HK-2 (cell line): ENCODE results near the gene SLC5A6.
"Not testable (repeated sequence)": the region's sequence is repeated elsewhere in the genome, so short reads cannot be mapped to it uniquely, and the experiment has no call there.

Source experiments
- DNase-seq: peaks from one replicate; pipeline ENCODE4 v3.0.0-alpha.2; 2018; ENCODE audit not compliant: unreplicated experiment

SLC5A6 gene

DNA sequence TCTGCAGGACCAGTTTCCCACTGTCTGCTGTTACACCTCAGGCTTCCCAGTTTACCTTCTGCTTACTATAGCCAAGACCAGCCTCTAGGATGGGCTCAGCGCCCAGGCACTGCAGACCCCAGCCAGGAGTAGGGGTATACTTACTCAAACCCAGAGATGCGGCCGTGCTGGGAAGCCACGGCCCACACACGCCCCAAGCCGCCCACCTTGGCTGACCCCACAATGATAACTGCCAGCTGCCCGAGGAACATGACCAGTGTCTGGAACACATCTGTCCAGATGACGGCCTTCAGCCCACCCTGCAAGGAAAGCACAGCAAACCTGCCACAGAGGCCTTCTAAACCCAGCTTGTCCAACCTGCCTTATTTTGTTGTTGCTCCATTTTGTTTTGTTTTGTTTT lies 6.9 kb downstream of the SLC5A6 start:
- DNase-seq = no peak

DNA sequence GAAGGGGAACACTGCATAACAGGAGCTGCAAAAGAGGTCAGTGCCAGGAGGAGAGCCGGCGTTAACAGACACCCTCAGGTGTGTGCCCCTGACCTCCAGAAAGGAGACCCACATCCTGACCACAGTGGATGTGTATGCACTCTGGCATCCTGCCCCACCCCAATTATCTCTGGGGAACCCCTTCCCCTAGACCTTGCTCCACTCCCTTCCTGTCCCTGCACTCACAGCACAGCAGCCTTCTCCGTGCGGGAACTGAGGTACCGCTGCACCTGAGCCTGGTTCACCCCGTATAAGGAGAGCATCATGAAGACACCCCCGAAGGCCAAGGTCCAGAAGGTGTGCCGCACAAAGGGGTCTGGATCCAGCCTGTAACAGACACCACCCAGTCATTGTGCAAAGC lies 7.5 kb downstream of the SLC5A6 start:
- DNase-seq = no peak

DNA sequence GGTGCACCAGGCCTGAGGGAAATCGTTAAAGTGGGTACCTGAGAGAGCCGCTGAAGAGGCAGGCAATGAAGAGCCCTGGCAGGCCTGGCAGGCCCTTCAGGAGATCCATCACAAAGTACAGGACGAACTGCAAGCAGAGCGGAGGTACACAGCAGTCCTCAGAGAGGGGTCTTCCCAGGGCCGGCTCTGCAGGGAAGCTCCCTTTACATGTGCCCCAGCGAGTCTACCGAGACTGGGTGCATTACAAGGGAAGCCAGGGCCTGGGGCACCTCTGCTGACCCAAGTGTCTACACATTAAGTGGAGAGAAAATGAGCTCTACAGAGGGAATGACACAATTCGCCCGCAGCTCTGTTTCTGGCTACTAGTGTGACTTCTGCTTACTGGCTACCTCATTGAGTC lies 8.3 kb downstream of the SLC5A6 start:
- no peak for DNase-seq

DNA sequence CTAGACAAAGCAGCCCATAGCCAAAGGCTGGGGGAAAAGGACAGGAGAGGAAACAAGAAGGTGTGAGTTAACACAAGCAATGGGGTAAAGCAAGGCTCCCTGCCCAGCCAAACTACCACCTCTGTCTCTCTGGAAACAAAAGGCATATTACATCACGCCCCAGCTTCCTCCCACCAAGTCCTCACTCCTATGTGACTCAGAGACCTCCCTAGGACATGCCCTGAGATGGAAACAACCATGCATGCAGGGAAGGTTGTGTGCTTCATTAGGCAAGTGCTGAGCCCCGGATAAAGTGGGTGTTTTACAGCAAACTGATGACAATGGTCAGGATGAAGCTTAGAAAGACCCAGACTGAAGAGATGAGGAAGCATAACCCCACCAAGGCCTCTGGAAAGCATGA lies 9.2 kb downstream of the SLC5A6 start:
- peak; percentile 28 for DNase-seq

DNA sequence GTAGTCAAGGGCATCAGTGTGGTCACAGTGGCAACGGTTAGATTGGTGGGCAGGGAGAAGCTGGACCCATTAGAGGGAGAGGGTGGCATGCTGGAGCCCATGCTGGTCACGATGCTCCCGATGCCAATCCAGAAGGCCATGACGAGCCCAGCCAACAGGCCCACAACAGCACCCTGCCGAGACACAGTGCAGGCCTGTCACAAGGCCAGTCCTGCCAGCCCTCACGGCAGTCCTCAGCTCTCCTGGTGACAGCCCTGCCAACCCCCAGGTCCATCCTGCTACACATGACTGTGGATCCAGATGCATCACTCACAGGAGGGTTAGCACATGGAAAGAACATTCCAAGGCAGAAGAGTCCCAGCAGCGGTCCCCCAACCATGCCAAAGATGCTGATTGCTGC lies 10.4 kb downstream of the SLC5A6 start:
- DNase-seq = no peak

DNA sequence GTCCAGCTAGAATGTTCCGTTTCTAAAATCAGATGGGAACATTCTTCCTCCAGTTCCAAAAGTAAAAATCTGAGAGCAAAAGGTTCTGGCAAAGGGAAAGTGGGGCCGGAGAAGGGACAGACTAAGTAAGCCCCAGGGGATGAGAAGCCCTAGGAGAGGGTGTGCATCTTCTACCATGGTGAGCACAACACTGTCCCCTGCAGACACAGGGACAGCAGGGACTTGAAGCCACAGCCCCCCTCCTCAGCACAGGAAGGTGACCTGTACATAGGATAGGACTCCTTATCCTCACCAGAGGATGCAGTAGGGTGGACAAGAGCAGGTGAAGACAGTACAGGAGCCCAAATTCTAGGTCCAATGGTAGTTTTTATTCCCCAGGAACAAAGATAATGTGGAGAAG lies 12.8 kb downstream of the SLC5A6 start:
- DNase-seq = no peak

DNA sequence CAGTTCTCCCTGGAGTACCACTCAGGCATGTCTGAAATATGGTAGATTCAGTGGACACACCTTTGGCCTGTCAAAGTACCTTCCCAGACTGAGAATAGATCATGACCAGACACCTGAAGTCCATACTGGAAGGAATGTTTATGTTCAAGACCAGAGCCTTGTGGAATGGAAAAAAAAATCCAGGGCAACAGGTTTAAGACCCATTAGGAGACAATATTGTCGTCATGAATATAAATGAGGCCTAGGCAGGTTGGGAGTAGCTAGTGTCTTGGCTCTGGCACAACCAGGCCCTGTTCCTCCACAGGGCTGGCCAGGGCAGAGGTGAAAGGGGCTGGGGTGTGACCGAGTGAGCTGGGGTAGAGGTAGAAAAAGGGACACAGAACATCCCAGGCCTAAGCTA lies 13.4 kb downstream of the SLC5A6 start:
- no peak for DNase-seq

DNA sequence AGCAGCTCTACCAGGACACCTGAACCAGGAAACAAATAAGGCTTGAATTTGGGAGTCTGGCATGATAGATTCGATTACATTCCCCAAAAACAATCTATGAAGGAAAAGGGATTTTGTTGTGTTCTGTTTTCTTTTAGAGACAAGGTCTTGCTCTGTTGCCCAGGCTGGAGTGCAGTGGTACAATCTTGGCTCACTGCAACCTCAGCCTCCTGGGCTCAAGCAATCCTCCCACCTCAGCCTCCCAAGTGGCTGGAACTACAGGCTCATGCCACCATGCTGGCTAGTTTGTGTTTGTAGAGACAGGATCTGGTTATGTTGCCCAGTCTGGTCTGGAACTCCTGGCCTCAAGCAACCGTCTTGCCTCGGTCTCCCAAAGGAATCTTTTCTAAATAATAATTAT lies 14.0 kb downstream of the SLC5A6 start:
- DNase-seq = not testable (repeated sequence)

DNA sequence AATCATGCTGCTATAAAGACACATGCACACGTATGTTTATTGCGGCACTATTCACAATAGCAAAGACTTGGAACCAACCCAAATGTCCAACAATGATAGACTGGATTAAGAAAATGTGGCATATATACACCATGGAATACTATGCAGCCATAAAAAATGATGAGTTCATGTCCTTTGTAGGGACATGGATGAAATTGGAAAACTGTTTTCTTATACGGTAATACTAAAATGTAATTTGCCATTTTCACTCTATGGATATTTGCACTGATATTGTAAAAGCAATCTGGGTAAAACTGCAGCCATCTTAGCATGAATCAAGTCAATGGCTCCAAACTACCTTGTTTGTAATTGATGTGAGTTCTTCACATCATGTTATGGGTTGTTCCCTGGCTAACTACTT lies 16.3 kb downstream of the SLC5A6 start:
- DNase-seq = not testable (repeated sequence)

DNA sequence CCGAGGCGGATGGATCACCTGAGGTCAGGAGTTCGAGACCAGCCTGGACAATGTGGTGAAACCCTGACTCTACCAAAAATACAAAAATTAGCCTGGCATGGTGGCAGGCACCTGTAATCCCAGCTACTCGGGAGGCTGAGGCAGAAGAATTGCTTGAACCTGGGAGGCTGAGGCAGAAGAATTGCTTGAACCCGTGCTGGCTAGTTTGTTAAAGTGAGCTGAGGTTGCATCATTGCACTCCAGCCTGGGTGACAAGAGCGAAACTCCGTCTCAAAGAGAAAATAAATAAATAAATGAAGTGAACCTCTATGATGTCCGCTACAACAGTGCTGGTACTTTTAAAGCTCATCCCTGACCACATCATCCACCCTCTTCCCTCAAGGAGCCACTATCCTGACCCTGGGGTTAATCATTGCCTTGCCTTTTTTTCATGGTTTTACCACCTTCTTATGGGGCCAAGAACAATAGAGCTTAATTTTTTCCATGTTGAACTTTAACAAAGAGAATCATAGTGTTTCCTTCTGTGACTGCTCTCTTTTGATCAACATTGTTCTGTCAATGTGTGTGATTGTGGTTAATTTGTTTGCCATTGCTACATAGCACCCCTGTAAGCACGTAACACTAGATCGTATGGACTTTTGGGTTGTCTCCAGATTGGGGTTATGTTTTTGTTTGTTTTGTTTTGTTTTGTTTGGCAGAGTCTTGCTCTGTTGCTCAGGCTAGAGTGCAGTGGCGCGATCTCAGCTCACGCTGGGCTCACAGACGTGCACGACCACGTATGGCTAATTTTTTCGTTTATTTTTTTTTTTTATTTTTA lies 17.3 kb downstream of the SLC5A6 start:
- DNase-seq = no peak

DNA sequence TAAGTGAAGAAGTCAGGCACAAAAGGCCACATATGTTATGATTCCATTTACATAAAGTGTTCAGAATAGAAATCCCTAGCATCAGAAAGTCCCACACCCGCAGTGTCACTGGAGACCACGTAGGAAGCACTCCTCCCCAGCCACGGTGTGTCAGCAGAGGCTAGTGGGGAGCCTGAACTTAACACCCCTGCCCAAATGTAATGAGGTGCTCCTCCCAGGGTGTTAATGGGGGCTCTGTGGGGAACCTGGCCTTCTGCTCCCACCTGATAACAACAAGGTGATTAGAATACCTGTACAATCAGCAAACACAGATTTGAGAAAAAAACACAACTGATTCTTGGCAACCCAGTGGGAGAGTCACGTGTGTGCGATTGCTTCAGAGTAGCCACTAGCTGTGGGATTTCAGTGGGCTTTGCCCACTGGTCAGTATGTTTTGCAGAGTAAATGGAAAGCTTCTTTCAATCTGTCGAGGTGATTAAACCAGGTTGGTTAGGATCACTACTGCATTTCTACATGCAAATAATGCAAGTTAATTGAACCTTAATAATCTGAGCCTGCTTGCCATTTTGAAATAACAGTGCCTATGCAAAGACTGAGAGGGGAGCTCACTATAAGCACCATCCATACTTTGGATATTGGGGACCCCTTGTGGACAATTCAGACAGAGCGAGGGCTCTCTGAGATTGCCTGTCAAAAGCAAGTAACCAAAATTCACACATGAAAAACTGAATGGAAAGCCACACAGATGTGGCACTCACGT lies 20.8 kb downstream of the SLC5A6 start:
- no peak for DNase-seq

DNA sequence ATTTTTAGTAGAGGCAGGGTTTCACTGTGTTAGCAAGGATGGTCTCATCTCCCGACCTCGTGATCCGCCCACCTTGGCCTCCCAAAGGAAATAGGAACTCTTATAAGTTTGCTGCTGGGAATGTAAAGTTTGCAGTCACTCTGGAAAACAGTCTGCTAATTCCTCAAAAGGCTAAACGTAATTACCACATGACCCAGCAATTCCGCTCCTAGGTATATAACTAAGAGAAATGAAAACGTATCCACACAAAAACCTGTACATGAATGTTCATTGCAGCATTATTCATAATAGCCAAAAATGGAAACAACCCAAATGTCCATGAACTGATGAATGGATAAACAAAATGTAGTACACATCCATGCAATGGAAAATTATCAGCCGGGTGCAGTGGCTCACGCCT lies 22.1 kb downstream of the SLC5A6 start:
- DNase-seq = no peak

DNA sequence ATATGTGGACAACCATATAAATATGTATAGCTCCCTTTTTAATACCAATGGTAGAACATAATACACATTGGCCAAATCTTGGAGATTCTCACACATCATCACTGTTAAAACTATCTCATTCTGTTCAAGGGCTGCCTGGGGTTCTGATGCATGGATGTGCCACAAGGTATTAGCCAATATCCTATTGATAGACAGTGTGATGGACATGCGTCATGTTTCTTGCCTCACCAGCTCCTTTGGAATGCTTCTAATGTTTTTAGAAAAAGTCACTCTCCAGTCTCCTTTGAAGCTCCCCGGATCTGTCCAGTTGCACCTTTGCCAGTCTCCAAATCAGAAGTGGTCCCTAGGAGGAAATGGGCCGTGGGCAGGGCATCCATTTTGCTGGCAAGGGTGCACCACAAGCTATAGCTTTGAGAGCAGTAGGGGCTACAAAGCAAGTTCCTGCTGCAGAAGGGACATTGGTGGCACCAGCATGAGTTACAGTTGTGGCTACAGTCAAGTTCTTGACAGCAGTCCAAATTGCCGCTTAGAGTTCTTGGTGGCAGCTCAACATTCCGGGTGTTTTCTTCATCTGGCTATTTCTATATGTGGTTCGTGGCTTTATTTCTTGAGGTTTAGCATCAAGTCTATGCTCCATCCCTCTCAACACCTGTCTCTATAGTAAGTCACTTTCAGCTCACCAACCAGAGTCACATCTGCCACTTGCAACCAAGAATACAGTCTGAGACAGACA lies 25.3 kb downstream of the SLC5A6 start:
- DNase-seq = no peak

DNA sequence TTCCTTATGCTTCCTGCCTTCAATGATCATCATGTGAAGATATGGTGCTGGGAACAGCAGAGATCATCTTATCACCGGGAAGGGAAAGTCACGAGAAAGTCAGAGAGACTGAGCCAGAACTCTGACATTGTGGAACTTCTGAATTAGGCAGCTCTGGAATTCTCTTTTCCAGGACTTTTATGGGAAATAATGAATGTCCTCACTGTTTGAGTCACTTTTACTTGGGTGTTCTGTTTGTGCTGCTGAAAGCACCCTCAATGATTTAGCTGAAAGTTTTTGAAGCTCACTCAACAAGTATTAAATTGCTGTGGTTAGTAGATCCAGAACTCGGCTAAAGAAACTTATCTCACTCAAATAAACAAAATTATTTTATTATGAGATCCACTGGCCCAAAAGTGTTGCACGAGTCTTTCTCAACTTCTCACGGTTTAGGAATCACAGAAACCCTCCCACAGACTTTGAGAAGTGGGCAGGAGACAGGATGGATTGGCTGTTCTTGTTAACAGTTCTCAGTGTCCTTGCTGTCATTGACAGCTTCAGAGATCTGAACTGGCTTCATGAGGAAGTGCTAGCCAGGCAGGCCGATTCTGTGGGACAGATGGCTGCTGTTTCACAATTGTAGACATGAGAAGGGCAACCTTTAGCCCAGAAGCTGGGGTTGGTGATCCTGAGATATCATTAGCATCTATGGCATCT lies 26.6 kb downstream of the SLC5A6 start:
- no peak for DNase-seq

DNA sequence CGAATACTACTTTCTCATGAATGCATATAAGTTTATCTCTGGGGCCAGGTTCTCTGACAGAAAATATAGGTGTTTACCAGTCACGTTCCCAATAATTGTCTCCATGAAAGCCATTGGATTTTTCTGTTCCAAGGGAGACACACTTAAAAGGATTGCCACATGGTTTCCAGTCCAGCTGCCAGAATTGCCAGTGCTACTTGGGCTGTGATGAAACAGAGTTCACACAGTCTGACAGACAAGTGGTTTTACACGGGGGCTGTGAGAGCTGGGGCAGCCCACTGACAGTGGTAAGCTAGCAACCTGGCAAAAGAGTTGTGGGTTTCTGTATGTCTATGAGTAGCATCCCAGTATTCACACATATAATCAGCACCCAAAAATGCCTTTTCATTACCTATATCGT lies 28.0 kb downstream of the SLC5A6 start:
- no peak for DNase-seq

DNA sequence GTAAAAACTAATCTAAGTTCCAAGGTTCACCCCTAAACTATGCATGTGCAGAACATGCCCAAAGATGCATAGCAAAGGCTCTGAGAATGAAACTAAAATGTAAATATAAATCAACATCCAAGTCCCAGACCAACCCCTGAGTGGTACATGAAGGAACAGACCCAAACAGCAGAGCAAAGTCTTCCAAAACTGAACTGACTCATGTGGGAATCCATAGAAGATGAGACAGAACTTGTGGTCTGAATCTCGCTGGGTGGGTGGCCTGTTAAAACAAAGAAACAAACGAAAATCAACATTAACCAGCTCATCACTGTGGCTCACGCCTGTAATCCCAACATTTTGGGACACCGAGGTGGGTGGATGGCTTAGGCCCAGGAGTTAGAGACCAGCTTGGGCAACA lies 29.7 kb downstream of the SLC5A6 start:
- DNase-seq = no peak

DNA sequence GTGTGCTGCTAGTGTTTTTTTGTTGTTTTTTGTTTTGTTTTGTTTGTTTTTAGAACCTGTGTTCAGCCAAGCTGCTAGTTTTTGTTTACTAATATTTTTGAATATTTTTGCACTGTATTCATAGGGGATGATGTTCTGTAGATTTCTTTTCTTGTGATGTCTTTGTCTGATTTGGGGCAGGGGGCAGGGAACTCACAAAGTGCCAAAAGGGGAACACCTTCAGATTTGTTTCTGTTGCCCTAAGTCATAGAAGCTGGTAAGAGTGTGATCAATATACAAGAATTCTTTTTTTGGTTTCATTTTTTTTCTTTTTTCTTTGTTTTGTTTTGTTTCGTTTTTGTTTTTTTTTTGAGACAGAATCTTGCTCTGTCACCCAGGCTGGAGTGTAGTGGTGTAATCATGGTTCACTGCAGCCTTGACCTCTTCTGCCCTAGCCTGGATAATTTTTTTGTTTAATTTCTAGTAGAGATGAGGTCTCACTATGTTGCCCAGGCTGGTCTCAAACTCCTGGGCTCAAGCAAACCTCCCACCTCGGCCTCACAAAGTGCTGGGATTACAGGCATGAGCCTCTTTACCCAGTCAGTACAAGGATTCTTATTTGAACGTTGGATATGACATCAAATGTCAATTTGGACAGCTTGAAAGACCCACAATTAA lies 32.6 kb downstream of the SLC5A6 start:
- no peak for DNase-seq

DNA sequence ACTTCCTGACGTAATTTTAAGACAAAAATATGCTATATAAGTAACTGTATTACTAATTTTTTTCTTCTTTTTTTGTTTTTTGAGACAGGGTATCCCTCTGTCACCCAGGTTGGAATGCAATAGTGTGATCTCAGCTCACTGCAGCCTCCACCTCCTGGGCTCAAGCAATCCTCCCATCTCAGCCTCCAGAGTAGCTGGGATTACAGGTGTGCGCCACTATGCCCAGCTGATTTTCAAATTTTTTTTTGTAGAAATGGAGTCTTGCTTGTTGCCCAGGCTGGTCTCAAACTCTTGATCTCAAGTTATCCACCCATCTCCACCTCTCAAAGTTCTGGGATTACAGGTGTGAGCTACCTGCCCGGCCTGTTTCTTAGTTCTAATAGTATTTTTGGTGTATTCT lies 33.6 kb downstream of the SLC5A6 start:
- no peak for DNase-seq

DNA sequence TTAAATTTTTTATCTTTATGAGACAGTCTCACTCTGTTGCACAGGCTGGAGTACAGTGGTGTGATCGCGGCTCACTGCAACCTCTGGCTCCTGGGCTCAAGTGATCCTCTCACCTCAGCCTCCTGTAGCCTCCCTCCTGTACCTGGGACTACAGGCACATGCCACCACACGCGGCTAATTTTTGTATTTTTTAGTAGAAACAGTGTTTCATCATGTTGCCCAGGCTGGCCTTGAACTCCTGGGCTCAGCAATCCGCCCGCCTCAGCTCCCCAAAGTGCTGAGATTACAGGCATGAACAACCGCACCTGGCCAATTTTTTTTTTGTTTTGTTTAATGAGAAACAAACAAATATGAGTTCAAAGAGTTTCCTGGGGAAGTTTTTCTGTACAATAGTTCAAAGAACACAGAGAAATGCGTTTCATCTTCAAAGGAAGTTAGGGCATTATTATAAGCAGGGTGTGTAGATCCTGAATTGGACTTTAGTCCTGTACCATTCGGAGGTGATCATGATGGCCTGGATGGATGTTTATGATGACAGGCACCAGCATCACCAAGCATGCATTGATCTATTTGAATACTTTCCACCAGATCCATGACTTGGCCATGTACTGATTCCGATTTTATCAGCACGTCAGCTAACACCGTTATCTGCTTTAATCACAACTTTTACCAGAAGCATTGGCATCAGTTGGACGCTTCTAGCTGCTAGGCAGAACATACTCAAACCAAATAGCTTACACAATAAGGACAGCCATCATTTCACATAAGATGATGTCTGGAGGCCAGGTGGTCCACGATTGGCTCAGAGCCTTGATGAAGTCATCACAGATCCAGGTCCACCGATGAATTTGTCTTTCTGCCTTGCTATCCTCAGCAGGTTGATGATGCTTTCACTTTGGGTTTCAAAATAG lies 34.4 kb downstream of the SLC5A6 start:
- DNase-seq = no peak

DNA sequence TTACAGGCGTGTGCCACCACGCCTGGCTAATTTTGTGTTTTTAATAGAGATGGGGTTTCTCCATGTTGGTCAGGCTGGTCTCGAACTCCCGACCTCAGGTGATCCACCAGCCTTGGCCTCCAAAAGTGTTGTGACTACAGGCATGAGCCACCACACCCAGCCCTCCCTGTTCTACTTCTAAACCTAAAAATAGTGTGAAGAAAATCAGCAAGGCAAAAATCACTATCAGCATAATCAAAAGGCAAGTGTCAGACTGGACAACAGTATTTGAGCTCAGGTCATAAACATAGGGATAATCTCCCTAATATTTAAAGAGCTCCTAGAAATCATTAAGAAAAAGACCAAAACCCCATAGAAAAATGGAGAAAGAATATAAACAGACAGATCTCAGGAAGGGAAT lies 36.3 kb downstream of the SLC5A6 start:
- DNase-seq = not testable (repeated sequence)
